ENCODE measurements around the gene ECM1. TPM values are rescaled to one million over a fixed set of nuclear protein-coding genes. Genes with fewer than 3 reads are reported as not detected.

ECM1 gene
- total RNA-seq, 1 donor from 2014 or later: 2.8 TPM

DNA sequence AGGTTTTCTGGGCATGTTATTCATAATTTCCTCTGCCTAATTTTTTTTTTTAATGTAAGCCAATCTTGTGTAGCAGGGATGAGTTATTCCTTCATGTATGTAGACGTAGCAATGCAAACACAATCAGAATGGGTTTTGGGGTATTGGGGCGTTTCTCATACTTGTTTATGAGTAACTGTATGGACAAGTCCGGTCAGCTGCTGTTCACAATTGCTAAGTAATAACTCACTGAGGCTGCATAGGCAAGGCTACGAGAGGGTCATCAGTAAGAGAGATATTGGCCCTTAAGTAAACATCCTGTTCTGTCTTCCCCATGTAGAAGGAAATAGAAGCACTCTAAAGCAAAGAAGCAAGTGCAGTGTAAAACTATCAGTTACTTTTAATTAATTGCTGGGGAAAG, 30.2 kb upstream of the ECM1 start:
- Mint-ChIP-seq H3K36me3 (ENCODE audit: unreplicated experiment) (no peaks in the 10 kb centered on the region), H3K9me3 (ENCODE audit: unreplicated experiment) (no peaks in the 10 kb centered on the region), H3K27me3 (ENCODE audit: unreplicated experiment) (peaks cover 2% of the 10 kb centered on the region), H3K27ac (ENCODE audit: unreplicated experiment) (no peak overlapping the region), H3K4me3 (ENCODE audit: unreplicated experiment) (no peak overlapping the region), H3K4me1 (ENCODE audit: low read depth, unreplicated experiment) (no peaks in the 10 kb centered on the region)
- TF ChIP-seq, protein P1, sequence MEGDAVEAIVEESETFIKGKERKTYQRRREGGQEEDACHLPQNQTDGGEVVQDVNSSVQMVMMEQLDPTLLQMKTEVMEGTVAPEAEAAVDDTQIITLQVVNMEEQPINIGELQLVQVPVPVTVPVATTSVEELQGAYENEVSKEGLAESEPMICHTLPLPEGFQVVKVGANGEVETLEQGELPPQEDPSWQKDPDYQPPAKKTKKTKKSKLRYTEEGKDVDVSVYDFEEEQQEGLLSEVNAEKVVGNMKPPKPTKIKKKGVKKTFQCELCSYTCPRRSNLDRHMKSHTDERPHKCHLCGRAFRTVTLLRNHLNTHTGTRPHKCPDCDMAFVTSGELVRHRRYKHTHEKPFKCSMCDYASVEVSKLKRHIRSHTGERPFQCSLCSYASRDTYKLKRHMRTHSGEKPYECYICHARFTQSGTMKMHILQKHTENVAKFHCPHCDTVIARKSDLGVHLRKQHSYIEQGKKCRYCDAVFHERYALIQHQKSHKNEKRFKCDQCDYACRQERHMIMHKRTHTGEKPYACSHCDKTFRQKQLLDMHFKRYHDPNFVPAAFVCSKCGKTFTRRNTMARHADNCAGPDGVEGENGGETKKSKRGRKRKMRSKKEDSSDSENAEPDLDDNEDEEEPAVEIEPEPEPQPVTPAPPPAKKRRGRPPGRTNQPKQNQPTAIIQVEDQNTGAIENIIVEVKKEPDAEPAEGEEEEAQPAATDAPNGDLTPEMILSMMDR (IDR thresholded peaks at IDR 0.05; ENCODE audit: partially characterized antibody, unreplicated experiment): no peak
- DNase-seq: no peak

DNA sequence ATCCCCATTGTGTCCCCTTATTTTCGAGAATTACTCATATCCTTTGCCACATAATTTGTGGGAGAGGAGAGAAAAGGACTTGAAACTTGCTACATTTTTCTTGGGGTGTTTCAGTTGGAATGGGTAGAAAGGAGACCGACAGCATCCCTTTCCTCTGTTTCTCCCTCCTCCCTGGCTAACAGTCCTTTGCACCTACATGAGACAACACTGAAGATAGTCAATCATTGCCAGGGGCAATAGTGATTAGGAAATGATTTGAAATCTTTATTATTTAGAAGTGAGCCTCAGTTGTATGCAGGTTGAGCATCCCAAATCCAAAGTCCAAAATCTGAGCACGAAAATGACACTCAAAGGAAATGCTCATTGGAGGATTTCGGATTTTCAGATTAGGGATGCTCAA, 28.5 kb upstream of the ECM1 start:
- DNase-seq: no peak
- Mint-ChIP-seq H3K9me3 (ENCODE audit: unreplicated experiment) (no peaks in the 10 kb centered on the region), H3K4me3 (ENCODE audit: unreplicated experiment) (no peak overlapping the region), H3K27me3 (ENCODE audit: unreplicated experiment) (peaks cover 2% of the 10 kb centered on the region), H3K27ac (ENCODE audit: unreplicated experiment) (no peak overlapping the region), H3K36me3 (ENCODE audit: unreplicated experiment) (no peaks in the 10 kb centered on the region), H3K4me1 (ENCODE audit: low read depth, unreplicated experiment) (no peaks in the 10 kb centered on the region)
- TF ChIP-seq, protein P1 (IDR thresholded peaks at IDR 0.05; ENCODE audit: partially characterized antibody, unreplicated experiment): no peak

DNA sequence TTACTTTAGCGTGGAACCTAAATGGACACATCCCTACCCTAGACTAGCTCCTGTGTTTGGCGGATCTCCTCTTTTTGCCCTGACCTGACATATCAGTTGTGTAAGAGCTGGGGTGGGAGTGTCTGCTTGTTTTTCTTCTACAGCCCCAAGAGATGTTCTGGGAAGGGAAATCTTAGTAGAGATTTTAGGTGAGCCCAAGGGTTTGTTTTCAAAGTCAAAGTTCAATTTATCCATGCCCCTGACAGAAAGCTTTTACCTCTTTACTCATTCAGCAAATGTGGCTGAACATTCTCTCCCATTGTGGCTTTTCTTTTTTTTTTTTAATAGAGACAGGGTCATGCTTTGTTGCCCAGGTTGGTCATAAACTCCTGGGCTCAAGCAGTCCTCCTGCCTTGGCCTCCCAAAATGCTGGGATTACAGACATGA, 28.0 kb upstream of the ECM1 start:
- Mint-ChIP-seq H3K4me1 (ENCODE audit: low read depth, unreplicated experiment) (no peaks in the 10 kb centered on the region), H3K9me3 (ENCODE audit: unreplicated experiment) (no peaks in the 10 kb centered on the region), H3K4me3 (ENCODE audit: unreplicated experiment) (no peak overlapping the region), H3K27me3 (ENCODE audit: unreplicated experiment) (peaks cover 2% of the 10 kb centered on the region), H3K36me3 (ENCODE audit: unreplicated experiment) (no peaks in the 10 kb centered on the region), H3K27ac (ENCODE audit: unreplicated experiment) (no peak overlapping the region)
- TF ChIP-seq, protein P1 (IDR thresholded peaks at IDR 0.05; ENCODE audit: partially characterized antibody, unreplicated experiment): no peak
- DNase-seq: no peak

GRCh38 chr1:150484431-150484830, 23.5 kb upstream of the ECM1 start:
- DNase-seq: no peak
- Mint-ChIP-seq H3K9me3 (ENCODE audit: unreplicated experiment) (peaks cover 3% of the 10 kb centered on the region), H3K36me3 (ENCODE audit: unreplicated experiment) (no peaks in the 10 kb centered on the region), H3K27me3 (ENCODE audit: unreplicated experiment) (peaks cover 3% of the 10 kb centered on the region), H3K27ac (ENCODE audit: unreplicated experiment) (no peak overlapping the region), H3K4me3 (ENCODE audit: unreplicated experiment) (no peak overlapping the region), H3K4me1 (ENCODE audit: low read depth, unreplicated experiment) (peaks cover 2% of the 10 kb centered on the region)
- TF ChIP-seq, protein P1 (IDR thresholded peaks at IDR 0.05; ENCODE audit: partially characterized antibody, unreplicated experiment): no peak

DNA sequence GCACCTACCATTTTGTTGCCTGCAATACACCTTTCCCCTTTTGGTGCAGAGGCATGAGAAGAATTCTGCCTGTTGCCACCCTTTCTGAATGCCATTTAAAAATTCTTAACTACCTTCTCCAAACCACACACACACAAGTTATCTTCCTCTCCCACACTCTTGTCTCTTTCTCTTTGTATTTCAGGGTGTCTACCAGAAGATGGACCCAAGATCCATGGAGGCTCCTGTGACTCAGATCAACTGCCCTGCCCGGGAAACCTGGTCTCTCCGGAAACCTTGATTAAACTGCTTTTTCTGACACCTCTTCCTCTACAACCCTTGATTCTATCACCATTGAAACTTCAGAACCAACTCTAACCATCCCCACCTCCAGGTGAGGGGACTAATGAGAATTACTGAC, 23.0 kb upstream of the ECM1 start:
- TF ChIP-seq, protein P1 (IDR thresholded peaks at IDR 0.05; ENCODE audit: partially characterized antibody, unreplicated experiment): no peak
- H3K27me3 Mint-ChIP-seq (ENCODE audit: unreplicated experiment): peaks cover 3% of the 10 kb centered on the region
- H3K27ac Mint-ChIP-seq (ENCODE audit: unreplicated experiment): no peak overlapping the region
- peaks cover 2% of the 10 kb centered on the region for H3K4me1 Mint-ChIP-seq (ENCODE audit: low read depth, unreplicated experiment)
- peaks cover 3% of the 10 kb centered on the region for H3K9me3 Mint-ChIP-seq (ENCODE audit: unreplicated experiment)
- no peak overlapping the region for H3K4me3 Mint-ChIP-seq (ENCODE audit: unreplicated experiment)
- H3K36me3 Mint-ChIP-seq (ENCODE audit: unreplicated experiment): no peaks in the 10 kb centered on the region
- DNase-seq: no peak

Data from glutamatergic neuron (in vitro differentiated cells).